Hippocampal formation (tissue), 2 donors: ENCODE results near the gene IQCH.
A peak's percentile ranks its signal among the peaks of the same experiment; 100 is the strongest.
"Not testable (repeated sequence)": the region's sequence is repeated elsewhere in the genome, so short reads cannot be mapped to it uniquely, and the experiment has no call there.

Experiments used
- DNase-seq, 2 donors: peaks; one replicate each; lab custom pipeline; 2025; lab: John Stamatoyannopoulos, UW

Gene IQCH

DNA sequence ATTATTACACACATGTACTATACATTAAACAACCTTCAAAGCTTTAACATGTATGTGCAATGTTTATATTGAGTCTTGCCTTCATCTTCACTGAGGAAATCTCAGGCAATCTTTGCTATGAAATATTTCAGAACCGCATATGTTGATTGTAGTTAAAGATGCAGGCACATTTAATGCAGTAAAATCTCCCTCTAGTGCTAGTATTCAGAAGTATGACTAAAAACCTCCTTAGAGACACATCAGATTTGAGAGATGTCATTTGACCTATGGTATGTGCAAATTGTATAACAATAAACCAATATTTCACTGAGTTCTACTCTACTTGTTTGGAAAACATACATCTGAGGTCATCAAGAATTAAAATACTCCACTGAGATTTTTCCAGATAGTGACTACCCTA is 142.6 kb downstream of the IQCH start:
- no peak for DNase-seq

DNA sequence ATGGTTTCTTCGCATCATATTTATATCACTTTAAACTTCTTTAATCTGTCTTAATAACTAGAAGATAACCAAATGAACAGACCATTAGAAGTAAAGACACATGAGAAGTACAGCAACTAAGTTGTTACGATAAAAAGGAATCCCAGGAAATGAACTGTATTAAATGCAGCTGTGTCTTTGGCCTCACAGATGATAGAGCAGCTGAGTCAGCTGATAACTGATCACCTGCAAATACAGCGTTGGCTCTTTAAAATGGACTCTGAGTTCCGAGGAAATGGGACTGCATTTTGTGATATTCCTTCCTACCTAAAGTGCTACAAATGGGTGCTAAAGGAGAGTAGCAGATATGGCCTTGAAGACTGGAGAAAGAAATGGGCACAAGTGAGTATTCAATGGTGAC is 145.3 kb downstream of the IQCH start:
- no peak for DNase-seq

DNA sequence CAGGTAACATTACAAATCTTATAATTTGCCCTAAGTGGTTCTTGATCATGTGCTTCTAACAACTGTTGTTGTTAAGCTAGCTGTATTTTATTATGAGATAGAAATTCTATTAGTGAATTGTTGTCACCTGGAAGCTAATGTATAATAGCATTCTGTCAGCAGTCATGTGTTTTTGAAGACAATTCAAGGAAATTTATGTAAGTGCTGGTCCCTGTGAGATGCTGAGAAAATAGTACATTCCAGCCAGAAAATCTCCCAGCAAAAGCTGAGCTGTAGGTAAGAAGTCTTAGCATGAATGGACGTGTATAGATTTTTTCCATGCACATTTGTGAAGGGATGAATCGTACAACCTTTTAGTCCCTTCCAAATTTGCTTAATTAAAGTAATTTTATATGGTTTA is 146.3 kb downstream of the IQCH start:
- DNase-seq = no peak

DNA sequence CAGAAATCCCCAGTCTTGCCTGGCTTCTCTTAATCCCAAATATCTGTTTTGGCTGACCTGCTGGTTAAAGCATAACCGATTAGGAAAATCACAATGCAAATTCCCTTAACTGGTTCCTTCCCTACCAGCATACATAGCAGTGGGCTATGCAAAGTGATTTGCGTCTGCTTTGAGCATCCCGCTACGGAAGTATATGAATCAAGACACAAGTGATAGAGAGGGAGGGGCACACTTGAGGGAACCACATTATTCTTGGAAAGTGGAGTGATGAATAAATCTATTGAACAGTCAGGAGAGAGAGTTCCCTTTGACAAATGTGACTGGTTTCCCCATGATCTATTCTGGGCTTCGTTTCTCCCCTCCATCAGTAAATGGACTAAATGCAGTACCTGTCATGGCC is 146.8 kb downstream of the IQCH start:
- DNase-seq = no peak

DNA sequence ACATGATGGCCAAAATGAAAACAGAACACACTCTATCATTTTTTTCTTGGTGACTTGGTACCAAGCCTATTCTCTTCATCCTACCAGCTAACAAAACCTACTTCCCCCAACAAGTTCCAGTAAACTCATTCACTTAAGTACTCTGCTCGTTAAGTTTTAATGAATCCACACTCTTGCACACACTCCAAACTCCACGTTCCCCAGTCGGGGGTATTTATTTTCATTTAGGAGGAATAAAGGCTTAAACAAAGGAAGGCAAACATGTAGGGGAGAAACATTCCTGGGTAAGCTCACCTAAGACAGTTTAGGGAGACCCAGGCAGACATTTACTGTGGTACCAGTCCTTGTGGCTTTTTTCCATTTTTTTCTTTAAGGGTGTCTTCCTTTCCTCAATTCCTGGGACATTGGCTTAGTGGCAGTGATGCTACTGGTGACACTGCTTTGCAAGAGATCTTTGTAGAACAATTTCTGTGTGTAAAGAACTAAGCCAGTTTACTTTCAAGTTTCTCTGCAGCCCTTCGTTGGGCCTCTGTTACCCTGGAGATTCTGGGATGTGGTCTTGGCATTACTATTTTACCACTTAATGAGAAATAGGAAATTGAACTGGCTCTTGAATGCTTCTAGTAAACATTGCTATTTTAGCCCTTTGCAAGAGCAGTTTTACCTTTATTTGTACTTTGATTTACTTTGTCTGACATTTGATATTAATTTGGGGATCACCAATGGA is 149.0 kb downstream of the IQCH start:
- no peak for DNase-seq

DNA sequence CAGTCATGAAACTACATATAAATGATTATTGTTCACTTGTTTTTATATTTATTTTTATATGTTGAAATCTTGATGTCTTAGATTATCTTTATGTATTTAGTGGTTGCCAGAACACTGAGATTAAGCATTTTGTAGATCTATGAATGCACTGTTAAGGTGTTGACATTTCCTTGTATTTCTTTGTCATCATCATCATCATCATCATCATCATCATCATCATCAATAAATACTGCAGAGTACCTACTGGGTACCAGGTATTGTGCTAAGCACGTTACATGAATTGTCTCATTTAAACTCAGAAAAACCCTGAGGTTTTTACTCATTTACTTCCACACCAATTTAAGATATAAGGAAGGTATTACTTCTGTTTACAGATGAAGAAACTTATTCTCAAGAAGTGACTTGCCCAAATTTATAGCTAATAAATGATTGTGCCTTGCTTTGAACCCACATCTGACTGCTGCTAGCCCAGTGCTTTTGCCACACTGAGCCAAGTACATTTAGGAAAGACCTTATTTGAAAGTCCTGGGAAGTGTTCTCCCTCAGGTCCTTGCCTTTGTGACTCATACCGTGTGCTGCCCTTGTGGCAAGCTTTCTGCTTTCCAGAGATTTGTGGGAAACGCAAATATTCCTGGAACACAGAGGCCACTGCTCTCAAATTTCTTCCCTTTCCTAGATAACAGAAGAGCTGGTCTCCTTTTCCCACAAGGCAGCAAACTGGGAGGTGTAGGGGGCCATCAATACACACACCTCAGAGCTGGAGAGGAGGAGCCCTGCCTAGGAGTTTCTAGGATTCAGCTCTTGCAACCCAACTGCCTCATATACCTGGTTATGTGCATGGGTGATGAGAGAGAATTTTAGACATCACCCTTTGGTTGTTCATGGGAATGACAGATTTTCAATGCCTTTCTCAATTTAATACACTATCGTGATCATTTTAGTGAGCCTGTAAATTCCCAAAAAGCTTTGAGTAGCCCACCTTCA is 150.9 kb downstream of the IQCH start:
- no peak for DNase-seq

DNA sequence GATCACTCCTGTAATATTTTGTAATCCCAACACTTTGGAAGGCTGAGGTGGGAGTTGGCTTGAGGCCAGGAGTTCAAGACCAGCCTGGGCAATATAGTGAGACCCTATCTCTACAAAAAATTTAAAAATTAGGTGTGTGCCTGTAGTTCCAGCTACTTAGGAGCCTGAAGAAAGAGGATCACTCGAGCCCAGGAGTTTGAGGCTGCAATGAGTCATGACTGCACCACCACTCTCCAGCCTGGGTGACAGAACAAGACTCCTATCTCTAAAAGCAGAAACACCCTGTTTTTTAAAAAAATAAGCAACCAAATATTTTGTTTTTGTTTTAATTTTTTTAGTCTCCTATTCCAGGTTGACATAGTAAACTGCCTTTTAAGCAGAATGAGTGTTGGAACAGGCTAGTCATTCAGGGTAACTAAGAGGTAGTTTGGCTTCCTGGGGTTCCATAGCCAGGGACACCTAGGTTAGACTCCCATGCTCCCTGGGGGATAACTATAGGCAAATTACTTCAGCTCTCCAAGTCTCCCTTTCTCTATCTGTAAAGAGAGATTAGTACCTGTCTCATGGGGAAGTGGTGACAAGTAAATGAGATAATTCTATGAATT is 151.8 kb downstream of the IQCH start:
- no peak for DNase-seq

DNA sequence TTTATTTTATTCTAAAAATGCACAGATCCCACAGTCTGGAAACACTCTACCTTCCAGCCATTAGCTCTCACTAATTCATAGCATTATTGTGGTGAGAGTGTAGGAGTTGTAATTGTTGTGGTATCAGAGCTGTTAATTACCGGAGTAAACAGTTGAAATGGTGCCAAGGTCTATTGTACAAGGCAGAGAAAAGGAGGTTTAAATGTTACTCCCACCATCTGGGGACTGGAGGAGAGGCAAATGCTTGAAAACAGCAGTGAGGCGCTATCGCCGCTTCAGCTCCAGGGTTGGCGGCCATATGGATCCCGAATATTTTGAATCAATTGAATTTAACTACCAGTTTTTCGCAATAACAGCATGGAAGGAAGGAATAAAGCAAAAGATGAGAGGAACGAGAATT is 153.2 kb downstream of the IQCH start:
- DNase-seq = no peak

DNA sequence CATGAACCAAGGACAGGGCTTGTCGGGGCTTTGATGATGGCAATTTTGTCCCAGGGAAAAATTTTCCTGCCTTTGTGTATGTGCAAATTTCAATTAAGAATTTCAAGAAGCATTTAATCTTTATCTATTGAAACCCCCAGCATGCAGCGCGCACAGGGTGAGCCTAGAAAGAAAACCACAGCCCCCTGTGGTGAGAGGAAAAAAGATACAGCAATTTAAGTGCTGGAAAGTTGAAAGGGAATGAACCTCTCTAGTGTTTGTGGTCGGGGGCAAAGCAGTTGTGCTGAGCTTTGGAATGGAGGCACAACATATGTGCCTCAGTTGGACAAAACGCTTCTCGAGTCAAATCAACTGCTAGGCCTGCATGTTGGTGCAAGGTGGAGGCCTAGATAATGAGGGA is 154.6 kb downstream of the IQCH start:
- no peak for DNase-seq

DNA sequence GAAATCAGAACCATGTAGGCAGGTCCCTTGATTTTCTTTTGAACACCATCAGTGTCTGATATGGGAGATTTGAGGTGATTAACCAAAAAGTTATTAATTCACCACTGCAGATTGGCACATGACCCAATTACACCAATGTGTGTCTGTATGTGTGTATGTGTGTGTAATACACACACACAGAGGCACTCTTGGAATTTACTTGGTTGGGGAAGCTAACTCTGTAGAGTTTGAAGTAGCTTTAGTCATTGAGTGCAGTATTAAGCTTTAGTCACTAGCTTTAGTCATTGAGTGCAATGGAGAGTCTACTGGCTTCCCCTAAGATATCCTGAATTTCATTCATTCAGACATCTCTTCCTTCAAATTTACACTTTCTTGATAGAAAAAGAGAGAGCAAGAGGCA is 156.9 kb downstream of the IQCH start:
- no peak for DNase-seq

DNA sequence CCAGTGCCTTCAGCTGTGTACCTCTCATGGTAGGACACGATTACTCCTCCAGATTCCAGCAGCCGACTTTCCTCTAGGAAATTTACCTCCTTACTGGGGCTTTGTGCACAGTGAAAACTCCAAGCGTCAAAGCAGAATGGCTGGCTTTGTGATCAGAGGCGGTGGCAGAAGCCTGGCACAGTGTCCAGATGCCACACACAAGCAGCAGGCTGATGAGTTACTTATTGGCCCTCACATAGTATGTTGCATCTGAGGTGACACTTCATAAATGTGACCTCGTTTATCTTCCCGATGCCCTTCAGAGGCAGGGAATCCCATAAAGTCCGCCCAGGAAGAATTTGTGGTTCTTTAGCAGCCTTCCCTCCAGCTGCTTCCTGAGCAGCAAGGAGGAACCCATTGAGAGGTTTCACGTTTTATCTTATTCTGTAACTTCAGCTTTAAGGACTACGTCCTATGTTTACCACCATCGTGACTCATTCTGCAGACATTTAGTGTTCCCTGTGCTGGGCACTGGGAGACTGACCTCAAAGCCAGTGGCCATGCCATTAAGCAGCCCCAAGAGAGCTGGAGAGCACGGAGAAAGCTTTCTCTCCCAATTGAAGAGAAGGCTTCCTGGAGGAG is 159.3 kb downstream of the IQCH start:
- no peak for DNase-seq

DNA sequence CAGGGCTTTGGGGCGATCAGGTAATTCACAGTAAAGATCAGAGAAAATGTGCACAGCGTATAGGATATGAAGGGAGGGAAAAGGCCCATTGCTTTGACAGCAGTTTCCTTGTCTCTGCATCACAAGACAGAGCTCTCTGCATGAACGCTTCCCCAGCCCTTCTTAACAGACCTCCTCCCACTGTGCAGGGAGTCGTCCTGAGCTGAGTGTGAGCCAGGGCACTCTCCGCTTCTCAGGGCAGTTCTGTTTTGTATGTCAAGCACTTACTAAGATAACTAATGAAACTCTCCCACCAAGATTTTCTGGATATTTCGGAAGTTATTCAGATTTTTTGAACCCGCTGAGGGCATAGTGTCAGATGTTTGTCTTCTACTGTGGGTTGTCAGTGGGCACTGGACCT is 160.6 kb downstream of the IQCH start:
- no peak for DNase-seq

DNA sequence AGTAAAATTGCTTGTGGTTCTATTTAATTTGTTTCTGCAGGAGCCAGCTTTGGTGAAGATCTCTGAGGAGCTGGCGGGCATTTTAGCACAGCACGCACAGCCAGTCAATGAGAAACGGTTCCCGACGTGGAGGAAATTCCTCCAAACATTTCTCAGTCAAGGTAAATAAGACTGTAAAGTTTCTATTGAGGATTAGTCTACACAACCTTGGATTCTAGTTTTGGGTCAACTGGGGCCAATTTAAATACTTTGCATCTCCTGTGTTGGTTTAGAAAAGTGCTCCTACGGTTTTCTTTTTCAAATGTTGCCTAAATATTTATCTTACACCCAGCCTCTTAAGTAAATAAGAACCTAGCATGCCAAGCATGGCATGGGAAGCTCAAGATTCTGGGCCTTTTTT is 162.3 kb downstream of the IQCH start:
- no peak for DNase-seq

DNA sequence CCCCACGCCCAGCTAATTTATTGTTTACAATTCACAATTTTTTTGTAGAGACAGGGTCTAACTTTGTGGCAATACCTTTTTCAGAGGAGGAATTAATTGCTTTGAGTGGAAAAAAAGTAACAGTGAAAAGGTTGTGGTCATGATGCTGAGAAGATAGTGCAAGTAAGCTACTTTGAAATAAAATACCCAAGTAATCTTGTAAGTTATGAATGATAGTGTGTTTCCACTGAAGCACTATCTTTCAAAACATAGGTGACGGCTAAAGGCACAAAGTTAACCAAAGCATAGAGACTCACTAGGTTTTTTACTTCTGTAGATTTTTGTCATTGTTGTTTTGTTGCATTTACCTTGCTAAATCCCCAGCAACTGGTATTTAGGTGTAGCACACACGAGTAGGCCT is 165.1 kb downstream of the IQCH start:
- no peak for DNase-seq

DNA sequence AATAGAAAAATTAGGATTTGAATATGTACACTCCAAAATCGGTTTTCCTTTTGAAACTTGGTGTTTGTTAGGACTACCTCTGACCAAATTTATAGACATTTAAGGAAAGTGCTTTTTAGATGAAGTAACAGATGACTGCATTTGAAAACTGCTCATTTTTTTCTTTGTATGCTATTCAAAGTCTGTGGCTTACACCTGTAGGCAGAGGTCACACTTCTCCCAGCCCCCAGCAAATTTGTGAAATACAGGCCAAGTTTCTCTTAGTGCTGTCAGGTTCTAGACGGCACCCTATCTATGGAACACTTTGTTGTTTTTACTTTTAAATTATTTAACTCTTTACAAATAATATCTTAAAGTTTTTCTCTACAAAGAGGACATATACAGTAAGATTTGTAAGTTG is 165.6 kb downstream of the IQCH start:
- no peak for DNase-seq

DNA sequence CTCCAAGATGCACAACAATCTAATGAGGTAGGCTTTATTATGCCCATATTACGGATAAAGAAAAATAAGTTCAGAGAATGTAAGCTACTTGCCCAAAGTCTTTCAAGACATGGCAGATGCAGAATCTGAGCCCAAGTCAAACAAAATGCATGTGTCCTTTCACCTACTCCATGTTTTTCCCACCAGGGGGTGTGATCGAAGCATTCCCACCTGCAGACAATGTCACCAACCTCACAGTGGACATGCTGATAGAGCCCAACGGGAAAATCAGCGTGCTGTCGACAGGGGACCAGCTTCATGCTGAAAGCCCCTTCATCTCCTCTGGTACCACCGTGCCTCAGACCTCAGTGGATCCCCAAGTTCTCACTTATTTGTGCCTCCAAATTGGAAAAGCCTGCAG is 166.5 kb downstream of the IQCH start:
- DNase-seq = no peak

DNA sequence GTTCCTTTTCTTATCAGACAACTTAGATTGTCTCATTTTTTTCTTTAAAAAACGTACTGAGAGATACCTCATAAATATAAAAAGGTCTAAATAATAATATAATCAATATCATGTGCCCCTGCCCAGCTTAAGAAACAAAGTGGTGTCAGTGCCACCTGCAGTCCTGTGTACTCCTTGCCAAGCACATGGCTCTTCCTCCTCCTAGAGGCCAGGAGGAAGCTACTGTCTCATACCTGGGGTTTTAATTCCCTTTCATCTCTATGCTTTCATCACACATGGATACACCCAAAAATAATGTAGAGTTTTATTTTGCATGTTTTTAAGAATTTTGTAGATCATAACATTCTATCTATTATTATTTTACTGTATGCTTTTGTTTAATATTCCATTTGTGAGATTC is 167.7 kb downstream of the IQCH start:
- no peak for DNase-seq

DNA sequence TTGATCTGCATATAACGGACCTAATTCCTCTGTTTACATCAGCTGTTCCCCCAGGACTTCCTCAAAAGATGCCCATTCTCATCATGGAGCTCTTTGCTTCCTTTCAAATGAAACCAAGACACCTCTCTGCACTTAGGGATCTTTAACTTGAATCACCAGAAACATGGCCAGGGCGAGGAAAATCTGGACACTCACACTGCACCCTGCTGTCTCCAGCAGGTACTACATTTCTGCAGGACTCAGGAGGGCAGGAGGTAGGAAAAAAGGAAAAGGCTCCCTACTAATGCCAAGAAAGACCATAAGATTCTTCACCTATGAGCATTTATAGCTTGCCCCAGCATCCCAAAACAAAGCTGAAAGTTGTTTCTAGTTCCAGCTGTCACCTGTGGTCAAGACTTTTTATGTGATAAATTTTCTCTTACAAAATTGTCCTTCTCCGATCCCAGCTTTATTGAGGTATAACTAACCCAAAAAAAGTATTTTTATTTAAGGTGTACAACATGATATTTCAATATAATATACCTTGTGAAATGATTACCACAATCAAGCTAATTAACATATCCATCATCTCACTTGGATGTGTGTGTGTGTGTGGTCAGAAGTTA is 179.0 kb downstream of the IQCH start:
- peak in 1 of 2 donors; percentile 2 for DNase-seq

DNA sequence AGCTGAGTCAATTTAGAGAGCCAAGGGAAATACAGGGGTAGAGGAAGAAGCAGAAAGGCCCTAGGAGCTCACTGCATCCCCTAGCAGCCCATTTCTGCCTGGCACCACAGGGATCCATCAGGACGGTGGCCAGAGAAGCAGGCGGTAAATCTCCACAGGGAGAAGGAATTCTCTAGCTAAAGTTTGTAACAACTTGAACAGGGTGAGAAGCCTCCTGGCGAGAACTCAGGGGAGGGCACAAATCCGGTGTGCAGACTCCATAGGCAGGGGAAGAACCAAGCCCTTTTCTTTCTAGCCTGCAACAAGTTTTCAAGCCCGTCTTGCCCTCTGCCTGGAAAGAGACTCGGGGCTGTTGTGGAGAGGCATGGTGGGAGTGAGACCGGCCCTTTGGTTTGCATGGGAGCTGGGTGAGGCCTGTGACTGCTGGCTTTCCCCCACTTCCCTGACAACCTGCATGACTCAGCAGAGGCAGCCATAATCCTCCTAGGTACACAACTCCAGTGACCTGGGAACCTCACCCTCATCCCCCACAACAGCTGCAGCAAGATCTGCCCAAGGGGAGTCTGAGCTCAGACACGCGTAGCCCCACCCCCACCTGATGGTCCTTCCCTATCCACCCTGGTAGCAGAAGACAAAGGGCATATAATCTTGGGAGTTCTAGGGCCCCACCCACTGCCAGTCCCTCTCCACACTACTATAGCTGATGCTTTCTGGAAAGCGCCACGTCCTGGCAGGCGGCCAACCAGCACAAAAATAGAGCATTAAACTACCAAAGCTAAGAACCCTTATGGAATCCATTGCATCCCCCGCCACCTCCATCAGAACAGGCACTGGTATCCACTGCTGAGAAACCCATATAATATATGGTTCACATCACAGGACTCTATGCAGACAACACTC is 182.0 kb downstream of the IQCH start:
- DNase-seq = not testable (repeated sequence)

DNA sequence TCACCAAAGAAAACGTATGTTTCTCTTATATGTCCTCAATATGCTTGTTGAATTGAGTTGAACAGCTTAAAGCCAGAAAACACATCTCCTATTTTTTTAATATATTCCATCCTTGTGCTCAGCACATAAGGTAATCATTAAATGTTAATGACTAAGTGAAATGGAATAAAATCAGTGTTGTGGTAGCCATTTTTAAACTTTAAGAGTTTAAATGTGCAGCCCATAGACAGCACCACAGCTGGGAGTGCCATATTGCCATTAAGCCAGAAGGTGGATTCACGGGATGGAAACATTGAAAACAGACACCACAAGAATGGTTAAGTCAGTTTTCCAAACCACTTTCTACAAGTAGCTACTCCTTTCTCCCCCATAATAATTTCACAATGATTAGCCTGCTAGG is 189.5 kb downstream of the IQCH start:
- no peak for DNase-seq

DNA sequence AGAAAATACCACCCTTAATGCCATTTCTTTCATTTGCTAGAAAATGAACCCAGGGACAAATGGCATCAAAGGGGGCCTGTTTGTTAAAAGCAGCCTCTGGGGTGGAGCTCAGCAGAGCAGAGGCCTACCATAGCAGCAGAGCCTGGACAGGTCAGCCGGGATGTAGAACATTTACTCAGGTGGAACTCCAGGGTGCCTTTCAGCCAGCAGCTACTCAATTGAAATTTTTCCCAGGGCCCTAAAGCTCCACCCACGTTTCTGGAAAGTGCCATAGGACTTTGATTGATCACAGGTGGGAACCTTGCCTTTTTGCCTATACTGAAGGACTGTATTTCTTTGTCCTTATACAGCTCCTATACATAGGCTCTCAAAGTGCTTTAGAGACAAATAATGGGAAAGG is 191.9 kb downstream of the IQCH start:
- DNase-seq = no peak
